GM12801 (cell line): ENCODE data around the gene NEK9.

Experiments used
- CTCF ChIP-seq: IDR thresholded peaks from one replicate; pipeline ENCODE4 v1.5.1; 2011; ENCODE audit warnings: control low read depth; ENCODE audit not compliant: insufficient read length; ENCODE audit errors: extremely low read depth

The NEK9 gene

GRCh38 chr14:75060420-75060819, 66.4 kb downstream of the NEK9 start:
- TF ChIP-seq CTCF, result no peak

GRCh38 chr14:75059642-75060041, 67.2 kb downstream of the NEK9 start:
- no peak for TF ChIP-seq CTCF

GRCh38 chr14:75054421-75054820, 72.4 kb downstream of the NEK9 start:
- no peak for TF ChIP-seq CTCF

GRCh38 chr14:75053396-75054291, 73.2 kb downstream of the NEK9 start:
- TF ChIP-seq CTCF, result no peak

GRCh38 chr14:75051556-75051899, 75.3 kb downstream of the NEK9 start:
- no peak for TF ChIP-seq CTCF

GRCh38 chr14:75050852-75051555, 75.8 kb downstream of the NEK9 start, which contains the start of gene MLH3:
Gene MLH3 (minus strand): TSS chr14:75051467. CDS start chr14:75049655, 1,812 bp downstream.
- no peak for TF ChIP-seq CTCF

GRCh38 chr14:75049731-75050201, 77.1 kb downstream of the NEK9 start:
- no peak for TF ChIP-seq CTCF
